K562 (cell line): ENCODE results near the gene ANAPC2. TPM values are rescaled to one million over a fixed set of nuclear protein-coding genes. Genes with fewer than 3 reads are reported as not detected.

Source experiments
- ATF1 ChIP-seq, 2 experiments: fragments of 450-650 bp in 1 of 2; IDR thresholded peaks; 2 replicates each; pipeline ENCODE4 v1.6.1; 2016; ENCODE audit warnings: missing compliant biosample characterization in 1 of 2, missing genetic modification characterization in 1 of 2
- CTCF ChIP-seq, 3 experiments: IDR thresholded peaks in 2 of 3; conservative IDR thresholded peaks in 1 of 3; 2 replicates each; pipeline ENCODE4 v1.5.1; 2011 to 2012; ENCODE audit warnings: low read length in 3 of 3, mild to moderate bottlenecking in 3 of 3, control low read depth in 2 of 3, improper control_type of control experiment in 1 of 3, inconsistent platforms in 1 of 3, low read depth in 1 of 3, mixed read lengths in 1 of 3, moderate library complexity in 1 of 3; ENCODE audit not compliant: insufficient read depth in 2 of 3
- HMGN3 ChIP-seq: IDR thresholded peaks from 2 replicates; pipeline ENCODE4 v1.6.1; 2011; ENCODE audit warnings: borderline replicate concordance, low read depth, mild to moderate bottlenecking, mixed read lengths, low read length; ENCODE audit not compliant: insufficient read length; ENCODE audit errors: extremely low read depth
- HOMEZ ChIP-seq: fragments of 250-450 bp; sonication (Bioruptor Pico); IDR thresholded peaks from 2 replicates; pipeline ENCODE4 v1.4.0; 2020; ENCODE audit warnings: mild to moderate bottlenecking, moderate library complexity
- MGA ChIP-seq: fragments of 450-650 bp; IDR thresholded peaks from 2 replicates; pipeline ENCODE4 v1.6.1; 2016; ENCODE audit warnings: mild to moderate bottlenecking, moderate library complexity
- SAFB ChIP-seq: fragments of 200-400 bp; formaldehyde crosslinking; IDR thresholded peaks from 2 replicates; pipeline ENCODE4 v1.6.1; 2017; ENCODE audit warnings: low read depth, low read length, borderline replicate concordance
- THAP7 ChIP-seq: fragments of 250-450 bp; sonication (Bioruptor Pico); IDR thresholded peaks from 2 replicates; pipeline ENCODE4 v1.5.0; 2021
- XRCC4 ChIP-seq: IDR thresholded peaks from one replicate; pipeline ENCODE4 v1.6.1; 2011; ENCODE audit not compliant: insufficient read depth, insufficient read length; ENCODE audit errors: extremely low read depth
- ZNF780A ChIP-seq: fragments of 250-450 bp; sonication (Bioruptor Pico); IDR thresholded peaks from 2 replicates; pipeline ENCODE4 v1.5.0; 2021; ENCODE audit warnings: mild to moderate bottlenecking
- polyA plus RNA-seq, 8 experiments: library from polyadenylated mRNA; depleted of rRNA in 4 of 8; stranded (reverse) in 5 of 8; unstranded in 3 of 8; fragments of >200 nt; fragmentation: Nextera tagmentation in 2 of 8; fragmentation: Illumina TruSeq in 1 of 8; extraction: Ambion mirVana in 2 of 8; extraction: Trizol in 1 of 8; gene quantifications; 2 replicates each; pipeline versions ENCODE4 v1.2.1 to v1.2.3, GENCODE V29; 2011 to 2014; ENCODE audit warnings: inconsistent platforms in 1 of 8, missing spikeins in 1 of 8
- total RNA-seq, 7 experiments: library from RNA; depleted of rRNA in 6 of 7; stranded (reverse); fragments of >200 nt in 6 of 7; fragmentation: Illumina TruSeq in 2 of 7; extraction: Trizol in 2 of 7; gene quantifications; 2 replicates each; pipeline versions ENCODE4 v1.2.1 to v1.2.3, GENCODE V29; 2011 to 2021; ENCODE audit warnings: low replicate concordance in 1 of 7

ANAPC2 gene
- total and polyA plus RNA-seq, 9 of the 15 experiments (the other 6 are each of a cell fraction or from before 2014, with no cell fraction given), result 0.11 to 56.5 (median 17.1) TPM; not detected in 1

GRCh38 chr9:137201205-137201868, 13.0 kb upstream of the ANAPC2 start (continued):
- TF ChIP-seq MGA (no peak), CTCF (IDR thresholded peaks at IDR 0.05 in 2 of 3, conservative IDR thresholded peaks at IDR 0.05 in 1 of 3; ENCODE audit: insufficient read depth in 2 of 3, low read depth in 1 of 3, low read length in 3 of 3) (no peak), XRCC4 (no peak), ZNF780A (CRISPR knock-in tag) (no peak), THAP7 (CRISPR knock-in tag) (no peak), SAFB (no peak), HMGN3 (no peak), HOMEZ (CRISPR knock-in tag) (no peak), ATF1 (CRISPR knock-in tag; IDR thresholded peaks at IDR 0.05) (no peak), ATF1 (tag; IDR thresholded peaks at IDR 0.05) (no peak)
